Nephron progenitor cell (in vitro differentiated cells): ENCODE data around the gene MEAF6.

ENCODE experiments used
- DNase-seq: peaks from one replicate; pipeline ENCODE4 v3.0.0; 2021
- H3K27ac Mint-ChIP-seq: 2 replicates; pipeline ENCODE4 v1.8.0; 2021; ENCODE audit warnings: mild to moderate bottlenecking, moderate library complexity, mixed read lengths
- H3K27me3 Mint-ChIP-seq: 2 replicates; pipeline ENCODE4 v1.8.0; 2021; ENCODE audit warnings: mild to moderate bottlenecking, low read depth, mixed read lengths; ENCODE audit not compliant: poor library complexity
- H3K36me3 Mint-ChIP-seq: 2 replicates; pipeline ENCODE4 v1.8.0; 2021; ENCODE audit warnings: low read depth, mixed read lengths
- H3K4me1 Mint-ChIP-seq: 2 replicates; pipeline ENCODE4 v1.8.0; 2021; ENCODE audit warnings: mixed read lengths
- H3K4me3 Mint-ChIP-seq: 2 replicates; pipeline ENCODE4 v1.8.0; 2021; ENCODE audit warnings: mild to moderate bottlenecking, moderate library complexity, mixed read lengths
- H3K9me3 Mint-ChIP-seq: 2 replicates; pipeline ENCODE4 v1.8.0; 2021; ENCODE audit warnings: mild to moderate bottlenecking, moderate library complexity, mixed read lengths
- TF ChIP-seq, protein P1 (sequence below): fragments of 200-600 bp; sonication (generic); IDR thresholded peaks from 2 replicates; pipeline ENCODE4 v1.5.0; 2021; ENCODE audit warnings: antibody characterized with exemption

MEAF6 gene

DNA sequence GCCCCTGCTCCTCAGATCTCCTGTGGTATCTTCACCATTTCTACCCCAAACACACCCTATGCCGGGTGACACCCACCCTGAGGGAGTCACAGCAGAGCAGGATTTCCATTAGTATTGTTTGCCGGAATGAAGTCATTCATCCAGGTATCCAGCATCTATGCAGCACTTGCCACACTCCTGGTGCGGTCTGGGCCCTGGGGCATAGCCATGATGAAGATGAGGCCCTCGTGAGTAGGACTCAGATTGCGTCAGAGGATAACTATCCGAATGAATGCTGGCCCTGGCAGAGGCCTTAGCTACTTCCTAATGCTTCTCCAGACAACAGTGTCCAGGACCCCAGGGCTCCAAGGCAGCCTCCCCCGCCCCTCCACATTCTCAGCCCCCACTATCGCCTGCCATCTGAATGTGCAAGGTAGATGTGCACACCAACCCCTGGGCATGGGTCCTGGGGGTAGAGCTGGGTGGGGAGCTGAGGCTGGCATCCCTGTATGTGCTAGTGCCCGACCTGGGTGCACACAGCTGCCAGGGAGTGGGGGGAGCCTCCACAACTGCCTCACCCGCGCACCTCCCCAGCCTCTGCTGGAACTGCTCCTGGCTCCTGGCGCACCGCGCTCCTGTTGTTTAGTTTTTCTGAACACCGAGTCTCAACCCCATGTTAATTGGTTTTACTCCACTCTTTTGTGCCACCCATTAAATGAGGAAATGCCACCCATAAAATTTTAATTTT lies 65.7 kb downstream of the MEAF6 start:
- H3K27me3 Mint-ChIP-seq, result peaks cover 94% of the 10 kb centered on the region
- no peak for DNase-seq
- TF ChIP-seq, protein P1, sequence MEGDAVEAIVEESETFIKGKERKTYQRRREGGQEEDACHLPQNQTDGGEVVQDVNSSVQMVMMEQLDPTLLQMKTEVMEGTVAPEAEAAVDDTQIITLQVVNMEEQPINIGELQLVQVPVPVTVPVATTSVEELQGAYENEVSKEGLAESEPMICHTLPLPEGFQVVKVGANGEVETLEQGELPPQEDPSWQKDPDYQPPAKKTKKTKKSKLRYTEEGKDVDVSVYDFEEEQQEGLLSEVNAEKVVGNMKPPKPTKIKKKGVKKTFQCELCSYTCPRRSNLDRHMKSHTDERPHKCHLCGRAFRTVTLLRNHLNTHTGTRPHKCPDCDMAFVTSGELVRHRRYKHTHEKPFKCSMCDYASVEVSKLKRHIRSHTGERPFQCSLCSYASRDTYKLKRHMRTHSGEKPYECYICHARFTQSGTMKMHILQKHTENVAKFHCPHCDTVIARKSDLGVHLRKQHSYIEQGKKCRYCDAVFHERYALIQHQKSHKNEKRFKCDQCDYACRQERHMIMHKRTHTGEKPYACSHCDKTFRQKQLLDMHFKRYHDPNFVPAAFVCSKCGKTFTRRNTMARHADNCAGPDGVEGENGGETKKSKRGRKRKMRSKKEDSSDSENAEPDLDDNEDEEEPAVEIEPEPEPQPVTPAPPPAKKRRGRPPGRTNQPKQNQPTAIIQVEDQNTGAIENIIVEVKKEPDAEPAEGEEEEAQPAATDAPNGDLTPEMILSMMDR, result no peak

DNA sequence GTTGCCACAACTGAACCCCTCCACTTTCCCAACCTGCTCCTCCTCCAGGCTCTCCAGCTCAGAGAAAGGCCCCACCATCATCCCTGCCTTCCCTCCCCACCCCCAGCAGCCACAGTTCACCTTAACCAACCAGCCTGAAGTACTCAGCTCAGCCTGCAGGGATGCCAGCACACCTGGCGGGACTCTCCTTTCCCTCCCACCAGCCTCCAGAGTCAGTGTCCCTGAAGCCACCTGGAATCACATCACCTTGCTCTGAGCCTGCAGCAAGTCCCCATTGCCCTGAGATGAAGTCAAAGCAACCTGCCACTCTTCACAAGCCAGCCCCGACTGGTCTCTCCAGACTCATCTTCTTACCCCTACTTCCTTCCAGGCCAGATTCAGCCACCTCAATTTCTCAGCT lies 66.4 kb downstream of the MEAF6 start:
- Mint-ChIP-seq H3K9me3 (no peaks in the 10 kb centered on the region), H3K4me1 (peaks cover 11% of the 10 kb centered on the region), H3K27ac (no peak overlapping the region), H3K36me3 (no peaks in the 10 kb centered on the region), H3K4me3 (no peak overlapping the region), H3K27me3 (peaks cover 96% of the 10 kb centered on the region)
- TF ChIP-seq, protein P1, result no peak
- no peak for DNase-seq

More for the DNA sequence above, 65.7 kb downstream of the MEAF6 start:
- H3K9me3 Mint-ChIP-seq, result no peaks in the 10 kb centered on the region
- no peak overlapping the region for H3K27ac Mint-ChIP-seq
- no peaks in the 10 kb centered on the region for H3K36me3 Mint-ChIP-seq
- no peak overlapping the region for H3K4me3 Mint-ChIP-seq
- H3K4me1 Mint-ChIP-seq, result peaks cover 11% of the 10 kb centered on the region

GRCh38 chr1:37446874-37447273 lies 67.7 kb downstream of the MEAF6 start:
- no peak overlapping the region for H3K4me3 Mint-ChIP-seq
- TF ChIP-seq, protein P1, result no peak
- H3K4me1 Mint-ChIP-seq, result no peaks in the 10 kb centered on the region
- no peak overlapping the region for H3K27ac Mint-ChIP-seq
- H3K36me3 Mint-ChIP-seq, result no peaks in the 10 kb centered on the region
- peaks cover 100% of the 10 kb centered on the region for H3K27me3 Mint-ChIP-seq
- DNase-seq, result no peak
- H3K9me3 Mint-ChIP-seq, result no peaks in the 10 kb centered on the region

DNA sequence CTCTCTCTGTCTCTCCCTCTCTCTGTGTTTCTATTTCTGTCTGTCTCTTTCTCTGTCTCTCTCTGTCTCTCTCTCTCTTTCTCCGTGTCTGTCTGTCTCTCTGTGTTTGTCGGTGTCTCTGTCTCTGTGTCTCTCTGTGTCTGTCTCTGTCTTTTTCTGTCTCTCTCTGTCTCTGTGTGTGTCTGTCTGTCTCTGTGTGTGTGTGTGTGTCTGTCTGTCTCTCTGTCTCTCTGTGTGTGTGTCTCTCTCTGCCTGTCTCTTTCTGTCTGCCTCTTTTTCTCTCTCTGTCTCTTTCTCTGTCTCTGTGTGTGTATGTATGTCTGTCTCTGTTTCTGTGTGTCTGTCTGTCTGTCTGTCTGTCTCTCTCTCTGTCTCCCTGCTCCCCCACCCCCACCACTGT lies 71.9 kb downstream of the MEAF6 start:
- Mint-ChIP-seq H3K27me3 (peaks cover 89% of the 10 kb centered on the region), H3K27ac (no peak overlapping the region), H3K4me3 (no peak overlapping the region), H3K4me1 (peaks cover 23% of the 10 kb centered on the region), H3K9me3 (no peaks in the 10 kb centered on the region), H3K36me3 (no peaks in the 10 kb centered on the region)
- TF ChIP-seq, protein P1, result no peak
- DNase-seq, result no peak
